SK-N-SH (cell line): ENCODE results near the gene POLR1H. TPM values are rescaled to one million over a fixed set of nuclear protein-coding genes. Genes with fewer than 3 reads are reported as not detected.

ENCODE experiments used
- CTCF ChIA-PET: fragments of 300-600, 350-600 bp; formaldehyde crosslinking; extraction: SDS; loops from one replicate; lab custom pipeline; 2021; lab: Yijun Ruan, JAX
- POLR2A ChIA-PET: fragments of 350-600 bp; sonication (Branson Sonifier 250); formaldehyde crosslinking; extraction: SDS; loops from one replicate; lab custom pipeline; 2020; ENCODE audit warnings: antibody characterized with exemption, inconsistent platforms; lab: Yijun Ruan, JAX
- DNase-seq: peaks from one replicate; pipeline ENCODE4 v3.0.0; 2012
- H2AFZ ChIP-seq: fragments of 200-600 bp; sonication (generic); 2 replicates; pipeline ENCODE4 v1.8.1; 2016; ENCODE audit warnings: antibody characterized with exemption, mild to moderate bottlenecking, low read depth
- H3F3A ChIP-seq: fragments of 200-600 bp; sonication (generic); replicated peaks from 2 replicates; pipeline ENCODE3; 2016; ENCODE audit warnings: antibody characterized with exemption, mild to moderate bottlenecking; ENCODE audit not compliant: insufficient read depth
- H3K27ac ChIP-seq, 2 experiments: fragments of 200-500 bp in 1 of 2; fragments of 200-600 bp in 1 of 2; sonication (Bioruptor generic) in 1 of 2; sonication (generic), shearing (Covaris generic) in 1 of 2; 2 replicates each; pipeline versions ENCODE4 v1.5.1 to v1.6.1; 2014 to 2016; ENCODE audit warnings: low read depth in 2 of 2, inconsistent platforms in 1 of 2, low read length in 1 of 2, mild to moderate bottlenecking in 1 of 2, mixed read lengths in 1 of 2
- H3K27me3 ChIP-seq: fragments of 200-600 bp; sonication (generic), shearing (Covaris generic); 2 replicates; pipeline ENCODE4 v1.6.1; 2016; ENCODE audit warnings: mixed run types; ENCODE audit not compliant: insufficient read depth
- H3K36me3 ChIP-seq, 2 experiments: fragments of 200-500 bp in 1 of 2; fragments of 200-600 bp in 1 of 2; sonication (Bioruptor generic) in 1 of 2; sonication (generic) in 1 of 2; replicated peaks in 1 of 2; 2 replicates each; pipeline versions ENCODE3 to v1.5.1; 2014 to 2016; ENCODE audit warnings: low read length in 1 of 2, mild to moderate bottlenecking in 1 of 2; ENCODE audit not compliant: insufficient read depth in 2 of 2, control insufficient read depth in 1 of 2
- H3K4me1 ChIP-seq, 2 experiments: fragments of 200-500 bp in 1 of 2; fragments of 200-600 bp in 1 of 2; sonication (Bioruptor generic) in 1 of 2; sonication (generic), shearing (Covaris generic) in 1 of 2; 2 replicates each; pipeline versions ENCODE4 v1.5.1 to v1.6.1; 2014 to 2016; ENCODE audit warnings: low read depth in 1 of 2, low read length in 1 of 2, mixed run types in 1 of 2; ENCODE audit not compliant: insufficient read depth in 2 of 2, control insufficient read depth in 1 of 2
- H3K4me2 ChIP-seq: fragments of 200-600 bp; sonication (generic), shearing (Covaris generic); 2 replicates; pipeline ENCODE4 v1.6.1; 2017; ENCODE audit warnings: mixed run types
- H3K4me3 ChIP-seq, 2 experiments: fragments of 200-500 bp in 1 of 2; fragments of 200-600 bp in 1 of 2; sonication (Bioruptor generic) in 1 of 2; sonication (generic), shearing (Covaris generic) in 1 of 2; 2 replicates each; pipeline versions ENCODE4 v1.5.1 to v1.8.1; 2014 to 2016; ENCODE audit warnings: low read depth in 2 of 2, inconsistent platforms in 1 of 2, low read length in 1 of 2, mild to moderate bottlenecking in 1 of 2, mixed read lengths in 1 of 2, moderate library complexity in 1 of 2
- H3K79me2 ChIP-seq: fragments of 200-600 bp; sonication (generic); 2 replicates; pipeline ENCODE4 v1.8.1; 2017; ENCODE audit warnings: mild to moderate bottlenecking; ENCODE audit not compliant: insufficient read depth
- H3K9ac ChIP-seq: fragments of 200-600 bp; sonication (generic); 2 replicates; pipeline ENCODE4 v1.6.1; 2017; ENCODE audit warnings: mixed run types
- H3K9me2 ChIP-seq: fragments of 200-600 bp; sonication (generic); 2 replicates; pipeline ENCODE4 v1.6.1; 2017; ENCODE audit warnings: mixed run types
- H3K9me3 ChIP-seq: fragments of 200-600 bp; sonication (generic); 2 replicates; pipeline ENCODE4 v1.6.1; 2017; ENCODE audit warnings: mixed run types, mild to moderate bottlenecking, moderate library complexity
- H4K20me1 ChIP-seq: fragments of 200-600 bp; sonication (generic); 2 replicates; pipeline ENCODE4 v1.6.1; 2017; ENCODE audit warnings: mild to moderate bottlenecking, mixed run types; ENCODE audit not compliant: insufficient read depth
- CHD2 ChIP-seq: fragments of 150-350 bp; IDR thresholded peaks from 2 replicates; pipeline ENCODE4 v1.6.1; 2018; ENCODE audit warnings: low read length; ENCODE audit not compliant: partially characterized antibody
- CTCF ChIP-seq: fragments of 200-600 bp; sonication (generic); IDR thresholded peaks from 2 replicates; pipeline ENCODE4 v1.6.1; 2017; ENCODE audit warnings: antibody characterized with exemption, mild to moderate bottlenecking, moderate library complexity
- EP300 ChIP-seq, 2 experiments: IDR thresholded peaks; 2 replicates each; pipeline versions ENCODE4 v1.4.0 to v1.6.1; 2012; ENCODE audit warnings: borderline replicate concordance in 1 of 2, low read depth in 1 of 2, low read length in 1 of 2
- GABPA ChIP-seq: IDR thresholded peaks from 2 replicates; pipeline ENCODE4 v1.4.0; 2012; ENCODE audit warnings: low read depth, mild to moderate bottlenecking
- GATA2 ChIP-seq: sonication (generic); formaldehyde crosslinking; IDR thresholded peaks from 2 replicates; pipeline ENCODE4 v1.5.0; 2020; ENCODE audit warnings: mild to moderate bottlenecking, missing genetic modification reagents
- IRF3 ChIP-seq: fragments of 150-350 bp; IDR thresholded peaks from 2 replicates; pipeline ENCODE4 v1.6.1; 2016; ENCODE audit warnings: mild to moderate bottlenecking, low read depth, low read length
- PBX3 ChIP-seq: IDR thresholded peaks from 2 replicates; pipeline ENCODE4; 2012
- POLR2AphosphoS5 ChIP-seq: IDR thresholded peaks from 2 replicates; pipeline ENCODE4 v1.6.1; 2012; ENCODE audit warnings: low read depth, low read length
- RAD21 ChIP-seq: IDR thresholded peaks from 2 replicates; pipeline ENCODE4 v1.6.1; 2012; ENCODE audit warnings: mild to moderate bottlenecking, low read length
- RCOR1 ChIP-seq: fragments of 150-350 bp; IDR thresholded peaks from 2 replicates; pipeline ENCODE4 v1.6.1; 2017; ENCODE audit warnings: antibody characterized with exemption, low read length
- SMC3 ChIP-seq: IDR thresholded peaks from 2 replicates; pipeline ENCODE4 v1.6.1; 2012; ENCODE audit warnings: low read depth, low read length, improper control_type of control experiment
- ZBTB33 ChIP-seq: IDR thresholded peaks from 2 replicates; pipeline ENCODE4 v1.4.0; 2012; ENCODE audit warnings: low read depth, borderline replicate concordance
- WGBS: methylation state at CpG from one replicate; pipeline ENCODE4 v1.1.6; 2017; ENCODE audit warnings: low lambda C conversion rate; 5-methylcytosine and 5-hydroxymethylcytosine counted together
- polyA plus RNA-seq, 3 experiments: library from polyadenylated mRNA; depleted of rRNA; stranded (reverse); fragments of >200 nt; gene quantifications; 2 replicates each; pipeline ENCODE4 v1.2.3, GENCODE V29; 2012

Gene POLR1H
- polyA plus RNA-seq, 1 of the 3 experiments (the other 2 are of a cell fraction) = 40.6 TPM

GRCh38 chr6:30025186-30025585 lies 35.9 kb upstream of the POLR1H start:
- H3K36me3 ChIP-seq = peaks cover 0 to 2% of the 10 kb centered on the region in 2 experiments
- 83% methylated on average over 1 of the region's 1 CpG for WGBS
- H4K20me1 ChIP-seq = no peaks in the 10 kb centered on the region
- H3K9me2 ChIP-seq = no peaks in the 10 kb centered on the region
- no peak overlapping the region for H3K9ac ChIP-seq
- H3K9me3 ChIP-seq = no peaks in the 10 kb centered on the region
- no peak for TF ChIP-seq GABPA
- no peak for TF ChIP-seq RCOR1
- TF ChIP-seq CHD2 = no peak
- TF ChIP-seq RAD21 = no peak
- no peak for TF ChIP-seq SMC3
- no peak for TF ChIP-seq CTCF
- no peak for TF ChIP-seq ZBTB33
- no peak for TF ChIP-seq PBX3
- no peak for TF ChIP-seq EP300 (IDR thresholded peaks at IDR 0.05; ENCODE audit: borderline replicate concordance in 1 of 2, low read depth in 1 of 2, low read length in 1 of 2)
- TF ChIP-seq IRF3 = no peak
- no peak for TF ChIP-seq GATA2 (CRISPR knock-in tag)
- TF ChIP-seq POLR2AphosphoS5 = no peak
- H3K4me3 ChIP-seq = no peak overlapping the region
- ChIA-PET POLR2A (no interaction called here), CTCF (interaction anchor here (0.9 to 2.8 kb wide), 6 partner anchors 12 to 371 kb away, joined by 3 to 16 read pairs (median 4); no protein-coding TSS in a partner anchor)
- no peak for DNase-seq
- H3K4me2 ChIP-seq = no peak overlapping the region
- no peaks in the 10 kb centered on the region for H3K27me3 ChIP-seq
- no peaks in the 10 kb centered on the region for H3K4me1 ChIP-seq
- H3K79me2 ChIP-seq = no peaks in the 10 kb centered on the region
- no peaks in the 10 kb centered on the region for H3F3A ChIP-seq
- H2AFZ ChIP-seq = no peak overlapping the region
- H3K27ac ChIP-seq = no peak overlapping the region
